Stomach smooth muscle (tissue), 2 donors: Measurements from ENCODE around the gene TMEM229B.

Source experiments
- H3K27ac ChIP-seq: one replicate; pipeline ENCODE4 v1.7.0; 2013; ENCODE audit warnings: mild to moderate bottlenecking, low read length, inconsistent platforms
- H3K27me3 ChIP-seq, 2 donors: one replicate each; pipeline ENCODE4 v1.7.0; 2013; ENCODE audit warnings: low read length in 2 of 2; ENCODE audit not compliant: insufficient read depth in 2 of 2, control insufficient read depth in 1 of 2
- H3K36me3 ChIP-seq, 2 donors: one replicate each; pipeline ENCODE4 v1.7.0; 2013; ENCODE audit warnings: low read length in 2 of 2; ENCODE audit not compliant: control insufficient read depth in 2 of 2, insufficient read depth in 2 of 2
- H3K4me1 ChIP-seq: one replicate; pipeline ENCODE4 v1.7.0; 2013; ENCODE audit warnings: low read length; ENCODE audit not compliant: control insufficient read depth, insufficient read depth
- H3K4me3 ChIP-seq, 2 donors: one replicate each; pipeline ENCODE4 v1.7.0; 2013; ENCODE audit warnings: low read length in 2 of 2
- H3K9ac ChIP-seq, 2 donors: one replicate each; pipeline ENCODE4 v1.7.0; 2013; ENCODE audit warnings: low read length in 2 of 2, mild to moderate bottlenecking in 1 of 2
- H3K9me3 ChIP-seq, 2 donors: one replicate each; pipeline ENCODE4 v1.7.0; 2013; ENCODE audit warnings: low read length in 2 of 2; ENCODE audit not compliant: control insufficient read depth in 2 of 2
- donor health status: healthy.
- donor health status: Pancreatic carcinoma.

The TMEM229B gene

DNA sequence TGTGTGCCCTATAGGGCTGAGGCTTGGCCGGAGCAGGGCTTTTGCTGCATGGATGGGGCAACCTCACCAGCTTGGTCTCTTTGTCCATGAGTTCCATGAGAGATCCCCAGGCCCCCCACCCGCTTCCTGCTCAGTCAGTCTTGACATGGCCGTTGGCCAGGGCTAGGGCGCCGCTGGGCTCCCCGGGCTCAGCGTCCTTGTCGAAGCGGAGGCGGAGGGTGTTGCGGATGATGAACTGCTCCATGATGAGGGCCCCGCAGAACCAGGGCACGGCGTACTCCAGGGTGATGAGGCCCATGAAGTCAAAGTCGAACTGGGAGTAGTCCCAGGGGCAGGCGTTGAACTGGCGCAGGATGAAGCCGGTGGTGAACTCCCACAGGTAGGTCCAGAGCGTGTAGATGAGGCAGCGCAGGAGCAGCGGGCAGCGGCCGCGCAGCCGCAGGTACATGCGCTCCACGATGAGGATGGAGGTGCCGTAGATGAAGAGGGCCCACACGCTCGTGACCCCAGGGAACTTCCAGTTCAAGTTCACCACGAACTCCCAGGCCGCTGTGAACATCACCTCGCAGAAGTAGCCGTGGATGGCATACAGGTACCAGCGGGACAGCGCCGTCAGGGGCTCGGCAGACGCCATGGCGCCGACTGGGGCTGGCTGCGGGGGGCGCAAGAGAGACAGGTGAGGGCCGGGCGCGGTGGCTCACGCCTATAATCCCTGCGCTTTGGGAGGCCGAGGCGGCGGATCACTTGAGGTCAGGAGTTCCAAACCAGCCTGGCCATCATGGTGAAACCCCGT, 15.0 kb downstream of the TMEM229B start:
- no peak overlapping the region for H3K27ac ChIP-seq
- H3K36me3 ChIP-seq = no peaks in the 10 kb centered on the region

DNA sequence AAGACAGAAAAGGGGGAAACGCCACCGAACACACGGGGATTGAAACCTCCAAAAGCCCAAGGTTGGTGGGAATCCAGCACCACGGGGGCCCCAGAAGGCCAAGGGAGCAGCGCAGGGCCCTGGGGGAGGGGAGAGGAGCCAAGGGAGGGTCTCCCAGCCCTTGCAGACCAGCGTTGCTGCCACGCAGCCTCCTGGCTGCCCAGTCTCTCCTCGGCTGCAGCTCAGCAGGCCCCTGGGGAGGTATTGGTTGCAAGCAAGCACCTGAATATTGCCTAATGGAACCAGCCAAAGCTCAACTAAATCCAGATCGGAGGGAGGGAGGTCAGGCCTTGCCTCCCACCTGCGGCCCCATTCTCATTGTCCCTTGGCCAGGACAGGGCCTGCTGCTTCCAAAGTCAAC, 15.8 kb downstream of the TMEM229B start:
- Histone ChIP-seq H3K27me3 (no peaks in the 10 kb centered on the region), H3K36me3 (no peaks in the 10 kb centered on the region), H3K9ac (no peak overlapping the region), H3K9me3 (no peaks in the 10 kb centered on the region), H3K4me3 (no peak overlapping the region), H3K4me1 (no peaks in the 10 kb centered on the region), H3K27ac (no peak overlapping the region)

More for the DNA sequence above, 15.0 kb downstream of the TMEM229B start:
- no peaks in the 10 kb centered on the region for H3K27me3 ChIP-seq
- no peaks in the 10 kb centered on the region for H3K9me3 ChIP-seq
- H3K4me1 ChIP-seq = no peaks in the 10 kb centered on the region
- no peak overlapping the region for H3K9ac ChIP-seq
- H3K4me3 ChIP-seq = no peak overlapping the region

DNA sequence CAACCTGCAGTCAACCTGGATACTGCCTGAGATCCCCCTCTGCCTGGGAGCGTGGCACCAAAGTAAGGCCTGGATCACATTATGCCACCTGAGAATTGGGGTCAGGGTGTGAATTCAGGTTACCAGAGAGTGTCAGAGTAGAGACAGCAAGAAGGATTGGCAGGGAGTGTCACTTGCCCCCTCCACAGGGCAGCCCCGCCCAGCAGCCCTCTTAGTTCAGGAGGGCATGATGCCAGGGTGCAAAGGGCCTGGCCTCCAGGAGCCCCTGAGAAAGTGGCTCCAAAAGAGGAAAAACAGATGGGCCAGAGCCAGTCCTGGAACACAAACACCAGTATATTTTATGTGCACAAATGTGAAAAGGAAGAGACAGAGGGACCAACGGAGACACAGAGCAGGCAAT, 18.6 kb downstream of the TMEM229B start:
- Histone ChIP-seq H3K27me3 (no peaks in the 10 kb centered on the region), H3K4me1 (no peaks in the 10 kb centered on the region), H3K4me3 (no peak overlapping the region), H3K9ac (no peak overlapping the region), H3K9me3 (no peaks in the 10 kb centered on the region), H3K27ac (no peak overlapping the region), H3K36me3 (no peaks in the 10 kb centered on the region)

DNA sequence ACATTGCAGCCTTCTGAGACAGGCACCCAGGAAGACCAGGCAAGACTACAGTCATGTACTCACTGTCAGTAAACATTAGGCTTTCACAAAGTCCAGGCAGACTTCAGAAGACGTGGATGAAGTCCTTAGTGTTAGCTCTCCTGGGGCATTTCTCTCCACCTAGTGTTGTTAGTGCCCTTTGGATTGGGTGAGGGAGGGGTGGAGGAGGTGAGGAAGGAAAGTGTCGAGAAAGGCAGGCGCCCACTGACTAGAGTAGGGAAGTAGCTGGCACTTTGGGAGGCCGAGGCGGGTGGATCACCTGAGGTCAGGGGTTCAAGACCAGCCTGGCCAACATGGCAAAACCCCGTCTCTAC, 20.2 kb downstream of the TMEM229B start:
- H3K27me3 ChIP-seq = no peaks in the 10 kb centered on the region
- H3K27ac ChIP-seq = no peak overlapping the region
- no peaks in the 10 kb centered on the region for H3K4me1 ChIP-seq
- H3K9me3 ChIP-seq = no peaks in the 10 kb centered on the region
- no peak overlapping the region for H3K4me3 ChIP-seq
- no peak overlapping the region for H3K9ac ChIP-seq
- H3K36me3 ChIP-seq = no peaks in the 10 kb centered on the region

DNA sequence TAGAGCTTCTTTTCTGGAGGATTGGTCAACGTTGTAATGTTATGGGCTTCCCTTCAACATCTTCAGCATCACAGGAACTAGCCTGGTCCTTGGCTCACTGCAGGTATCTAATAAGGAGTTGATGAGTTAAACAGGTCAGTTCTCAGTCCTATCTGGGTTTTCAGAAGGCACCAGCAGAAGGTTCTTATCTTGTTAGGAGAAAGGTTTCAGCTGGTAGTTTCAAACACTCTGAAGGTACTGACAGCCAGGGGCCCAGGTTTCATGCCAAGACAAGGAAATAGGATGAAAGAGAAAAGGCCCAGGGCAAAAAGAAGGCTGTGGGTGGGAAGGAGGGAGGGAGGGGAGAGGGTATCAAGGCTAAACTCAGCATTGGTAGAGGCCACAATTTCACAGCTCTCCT, 21.4 kb downstream of the TMEM229B start:
- no peak overlapping the region for H3K27ac ChIP-seq
- H3K4me3 ChIP-seq = no peak overlapping the region
- no peaks in the 10 kb centered on the region for H3K36me3 ChIP-seq
- H3K9me3 ChIP-seq = no peaks in the 10 kb centered on the region
- no peak overlapping the region for H3K9ac ChIP-seq
- no peaks in the 10 kb centered on the region for H3K27me3 ChIP-seq
- H3K4me1 ChIP-seq = no peaks in the 10 kb centered on the region

DNA sequence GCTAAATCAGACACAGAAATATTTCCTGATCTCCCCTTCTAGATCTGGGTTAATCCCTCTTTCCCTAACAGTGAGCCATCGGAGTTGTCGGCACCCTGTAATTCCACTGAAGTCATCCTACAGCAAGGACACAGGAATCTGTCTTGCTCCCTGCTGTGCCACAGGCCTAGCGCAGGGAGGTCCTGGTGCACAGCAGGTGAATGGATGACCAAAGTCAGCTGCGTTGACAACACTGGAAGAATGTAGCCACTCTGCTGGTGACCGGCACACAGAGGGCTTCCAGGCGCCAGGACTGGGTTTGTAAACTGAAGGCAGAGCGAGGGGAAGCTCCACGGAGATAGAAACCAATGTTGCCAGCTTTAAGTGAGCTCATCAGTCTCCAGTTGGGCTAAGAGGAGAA, 23.6 kb downstream of the TMEM229B start:
- no peak overlapping the region for H3K27ac ChIP-seq
- no peaks in the 10 kb centered on the region for H3K4me1 ChIP-seq
- H3K9me3 ChIP-seq = no peaks in the 10 kb centered on the region
- H3K27me3 ChIP-seq = no peaks in the 10 kb centered on the region
- no peak overlapping the region for H3K9ac ChIP-seq
- no peak overlapping the region for H3K4me3 ChIP-seq
- no peaks in the 10 kb centered on the region for H3K36me3 ChIP-seq

DNA sequence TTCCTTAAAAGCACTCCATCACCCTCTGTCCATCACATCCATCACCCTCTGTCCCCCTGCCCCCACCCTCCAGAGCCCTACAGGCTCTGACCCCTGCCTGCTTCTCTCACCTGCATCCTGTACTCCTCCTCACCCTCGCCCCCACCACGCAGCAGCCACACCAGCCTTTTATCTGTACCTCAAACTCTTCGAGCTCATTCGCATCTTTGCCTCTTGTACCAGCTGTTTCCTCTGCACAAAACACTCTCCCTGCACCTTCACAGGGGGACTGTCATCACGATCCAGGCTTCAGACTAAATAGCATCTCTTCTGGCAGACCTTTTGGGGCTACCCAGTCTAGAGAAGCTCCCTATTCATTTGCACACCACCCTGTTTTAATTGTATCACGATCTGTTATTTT, 24.1 kb downstream of the TMEM229B start:
- Histone ChIP-seq H3K4me1 (no peaks in the 10 kb centered on the region), H3K9ac (no peak overlapping the region), H3K36me3 (no peaks in the 10 kb centered on the region), H3K27ac (no peak overlapping the region), H3K27me3 (no peaks in the 10 kb centered on the region), H3K4me3 (no peak overlapping the region), H3K9me3 (no peaks in the 10 kb centered on the region)

DNA sequence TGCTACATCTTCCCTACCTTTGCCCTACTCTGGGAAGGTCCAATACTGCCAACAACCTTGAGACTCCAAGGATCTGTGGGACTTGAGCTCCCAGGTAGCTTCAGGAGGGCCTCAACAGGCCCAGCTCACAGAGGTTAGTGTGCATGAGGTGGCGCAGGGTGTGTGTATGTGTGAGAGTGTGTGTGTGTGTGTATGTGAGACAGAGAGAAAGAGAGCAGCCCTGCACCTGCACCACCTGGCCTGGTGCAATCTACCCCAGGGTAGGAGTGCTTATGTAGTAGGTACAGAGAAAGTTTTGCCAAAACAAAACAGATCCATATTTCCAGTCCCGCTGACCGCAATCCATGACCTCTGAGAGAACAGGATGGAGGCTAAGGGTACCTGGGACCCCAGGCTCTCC, 24.6 kb downstream of the TMEM229B start:
- Histone ChIP-seq H3K36me3 (no peaks in the 10 kb centered on the region), H3K9ac (no peak overlapping the region), H3K27me3 (no peaks in the 10 kb centered on the region), H3K9me3 (no peaks in the 10 kb centered on the region), H3K4me1 (no peaks in the 10 kb centered on the region), H3K27ac (no peak overlapping the region), H3K4me3 (no peak overlapping the region)

DNA sequence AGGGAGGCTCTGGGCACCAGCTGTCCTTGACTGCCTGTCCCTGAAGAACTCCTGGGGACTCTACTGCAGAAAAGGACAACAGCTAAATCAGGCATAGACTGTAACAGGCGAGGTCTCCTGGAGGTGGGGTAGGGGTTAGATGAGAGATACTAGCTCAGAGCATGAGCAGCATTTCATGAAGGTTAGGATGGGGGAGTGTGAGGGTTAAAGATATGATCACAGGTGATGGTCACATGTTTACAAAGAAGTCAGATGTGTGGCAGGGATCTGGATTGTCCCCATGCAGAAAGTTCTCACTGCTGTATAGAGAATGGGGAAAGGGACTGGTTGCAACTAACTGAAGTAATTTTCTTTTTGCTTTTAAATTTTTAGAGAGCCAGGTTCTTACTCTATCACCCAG, 26.5 kb downstream of the TMEM229B start:
- Histone ChIP-seq H3K36me3 (no peaks in the 10 kb centered on the region), H3K9ac (no peak overlapping the region), H3K4me3 (no peak overlapping the region), H3K27ac (no peak overlapping the region), H3K4me1 (no peaks in the 10 kb centered on the region), H3K27me3 (no peaks in the 10 kb centered on the region), H3K9me3 (no peaks in the 10 kb centered on the region)

DNA sequence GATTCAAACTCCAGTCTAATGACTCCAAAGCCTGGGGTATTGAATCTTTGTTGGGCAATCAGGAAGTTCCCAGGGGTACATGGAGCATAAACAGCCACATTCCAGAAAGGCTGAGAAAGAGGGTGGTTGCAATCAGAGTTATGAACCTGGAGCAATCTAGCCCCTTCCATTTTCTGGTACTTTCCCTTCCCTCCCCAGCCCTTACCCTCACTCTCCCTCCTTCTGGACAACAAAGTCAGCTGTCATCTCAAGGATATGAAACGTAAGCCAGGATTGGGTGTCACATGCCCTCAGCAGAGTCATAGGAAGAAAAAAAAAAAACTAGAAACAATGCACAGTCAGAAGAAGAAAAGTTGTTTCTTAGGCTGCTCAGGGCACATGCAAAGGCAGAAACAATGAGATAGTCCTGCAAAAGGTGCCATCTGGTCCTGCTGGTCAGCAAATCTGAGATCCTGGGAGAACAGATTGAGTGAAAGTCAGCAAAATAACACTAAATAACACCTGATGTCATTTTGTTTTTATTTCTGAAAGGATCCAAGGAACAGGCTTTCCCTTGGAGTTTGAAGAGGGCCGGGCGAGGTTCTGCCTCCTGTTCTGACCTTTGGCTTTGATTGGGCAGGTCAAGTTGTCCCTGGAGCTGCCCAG, 27.1 kb downstream of the TMEM229B start:
- Histone ChIP-seq H3K36me3 (no peaks in the 10 kb centered on the region), H3K4me1 (no peaks in the 10 kb centered on the region), H3K27me3 (peaks cover 0 to 2% of the 10 kb centered on the region in 2 donors), H3K9ac (no peak overlapping the region), H3K9me3 (no peaks in the 10 kb centered on the region), H3K4me3 (no peak overlapping the region), H3K27ac (no peak overlapping the region)

DNA sequence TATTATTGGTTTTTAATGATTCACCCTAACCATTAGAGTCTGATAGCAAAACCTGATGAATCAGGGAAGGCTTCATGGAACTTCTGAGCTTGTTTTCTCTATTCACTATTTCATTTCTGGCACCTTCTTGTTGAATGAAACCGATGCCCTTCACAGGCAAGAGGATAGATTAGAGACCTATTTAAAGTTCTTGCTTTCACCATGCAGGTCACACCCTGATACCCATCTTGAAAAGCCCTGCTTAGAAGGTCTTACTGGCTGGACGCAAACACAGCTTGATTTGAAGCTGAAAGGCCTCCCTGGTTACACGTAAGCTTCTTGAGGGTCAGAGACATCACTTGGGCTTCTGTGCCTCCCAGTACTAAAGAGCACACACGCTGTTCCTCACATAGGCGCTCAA, 29.2 kb downstream of the TMEM229B start:
- no peaks in the 10 kb centered on the region for H3K9me3 ChIP-seq
- no peak overlapping the region for H3K4me3 ChIP-seq
- no peak overlapping the region for H3K27ac ChIP-seq
- no peaks in the 10 kb centered on the region for H3K4me1 ChIP-seq
- H3K9ac ChIP-seq = no peak overlapping the region
- H3K36me3 ChIP-seq = no peaks in the 10 kb centered on the region
- peaks cover 0 to 2% of the 10 kb centered on the region in 2 donors for H3K27me3 ChIP-seq
